ENCODE data around the gene LGR6.
"Not testable (repeated sequence)": the region's sequence is repeated elsewhere in the genome, so short reads cannot be mapped to it uniquely, and the experiment has no call there.

The LGR6 gene, protein sequence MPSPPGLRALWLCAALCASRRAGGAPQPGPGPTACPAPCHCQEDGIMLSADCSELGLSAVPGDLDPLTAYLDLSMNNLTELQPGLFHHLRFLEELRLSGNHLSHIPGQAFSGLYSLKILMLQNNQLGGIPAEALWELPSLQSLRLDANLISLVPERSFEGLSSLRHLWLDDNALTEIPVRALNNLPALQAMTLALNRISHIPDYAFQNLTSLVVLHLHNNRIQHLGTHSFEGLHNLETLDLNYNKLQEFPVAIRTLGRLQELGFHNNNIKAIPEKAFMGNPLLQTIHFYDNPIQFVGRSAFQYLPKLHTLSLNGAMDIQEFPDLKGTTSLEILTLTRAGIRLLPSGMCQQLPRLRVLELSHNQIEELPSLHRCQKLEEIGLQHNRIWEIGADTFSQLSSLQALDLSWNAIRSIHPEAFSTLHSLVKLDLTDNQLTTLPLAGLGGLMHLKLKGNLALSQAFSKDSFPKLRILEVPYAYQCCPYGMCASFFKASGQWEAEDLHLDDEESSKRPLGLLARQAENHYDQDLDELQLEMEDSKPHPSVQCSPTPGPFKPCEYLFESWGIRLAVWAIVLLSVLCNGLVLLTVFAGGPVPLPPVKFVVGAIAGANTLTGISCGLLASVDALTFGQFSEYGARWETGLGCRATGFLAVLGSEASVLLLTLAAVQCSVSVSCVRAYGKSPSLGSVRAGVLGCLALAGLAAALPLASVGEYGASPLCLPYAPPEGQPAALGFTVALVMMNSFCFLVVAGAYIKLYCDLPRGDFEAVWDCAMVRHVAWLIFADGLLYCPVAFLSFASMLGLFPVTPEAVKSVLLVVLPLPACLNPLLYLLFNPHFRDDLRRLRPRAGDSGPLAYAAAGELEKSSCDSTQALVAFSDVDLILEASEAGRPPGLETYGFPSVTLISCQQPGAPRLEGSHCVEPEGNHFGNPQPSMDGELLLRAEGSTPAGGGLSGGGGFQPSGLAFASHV

DNA sequence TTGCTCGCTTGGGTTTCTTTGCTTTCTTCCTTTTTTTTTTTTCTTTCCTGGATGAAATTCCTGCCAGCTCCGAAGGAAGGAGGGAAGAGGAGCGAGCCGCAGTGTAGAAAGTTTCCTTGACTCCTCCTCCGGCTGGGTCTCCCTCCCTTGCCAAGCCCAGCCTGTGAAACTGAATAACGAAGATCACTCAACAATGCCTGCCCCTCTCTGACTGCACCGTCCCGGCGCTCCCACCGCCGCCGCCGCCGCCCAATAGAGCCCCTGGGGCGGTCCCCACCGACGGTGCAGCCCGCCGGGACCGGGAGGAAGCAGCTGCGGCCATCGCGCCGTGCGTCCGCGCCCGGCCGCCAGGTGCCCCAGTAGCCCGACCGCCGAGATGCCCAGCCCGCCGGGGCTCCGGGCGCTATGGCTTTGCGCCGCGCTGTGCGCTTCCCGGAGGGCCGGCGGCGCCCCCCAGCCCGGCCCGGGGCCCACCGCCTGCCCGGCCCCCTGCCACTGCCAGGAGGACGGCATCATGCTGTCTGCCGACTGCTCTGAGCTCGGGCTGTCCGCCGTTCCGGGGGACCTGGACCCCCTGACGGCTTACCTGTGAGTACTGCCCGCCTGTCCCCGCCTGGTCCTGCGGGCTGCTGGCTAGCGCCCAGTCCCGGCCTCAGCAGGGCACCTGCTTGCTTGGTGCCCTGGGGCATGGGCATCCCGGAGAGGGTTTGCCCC lies at the start of gene LGR6:
LGR6 (plus strand) TSS at position 186 of the 714 bp plus-strand sequence; CDS start at position 377, 191 bp downstream.
- no peak for DNase-seq (ENCODE audit: low spot score)

GRCh38 chr1:202144402-202145067 lies 49.1 kb upstream of the LGR6 start, which contains the start of gene ARL8A:
Gene ARL8A, minus strand, starts transcription at chr1:202144737. Its CDS starts 165 bp downstream, at chr1:202144572.
- DNase-seq (ENCODE audit: low spot score) = peak; percentile 53

DNA sequence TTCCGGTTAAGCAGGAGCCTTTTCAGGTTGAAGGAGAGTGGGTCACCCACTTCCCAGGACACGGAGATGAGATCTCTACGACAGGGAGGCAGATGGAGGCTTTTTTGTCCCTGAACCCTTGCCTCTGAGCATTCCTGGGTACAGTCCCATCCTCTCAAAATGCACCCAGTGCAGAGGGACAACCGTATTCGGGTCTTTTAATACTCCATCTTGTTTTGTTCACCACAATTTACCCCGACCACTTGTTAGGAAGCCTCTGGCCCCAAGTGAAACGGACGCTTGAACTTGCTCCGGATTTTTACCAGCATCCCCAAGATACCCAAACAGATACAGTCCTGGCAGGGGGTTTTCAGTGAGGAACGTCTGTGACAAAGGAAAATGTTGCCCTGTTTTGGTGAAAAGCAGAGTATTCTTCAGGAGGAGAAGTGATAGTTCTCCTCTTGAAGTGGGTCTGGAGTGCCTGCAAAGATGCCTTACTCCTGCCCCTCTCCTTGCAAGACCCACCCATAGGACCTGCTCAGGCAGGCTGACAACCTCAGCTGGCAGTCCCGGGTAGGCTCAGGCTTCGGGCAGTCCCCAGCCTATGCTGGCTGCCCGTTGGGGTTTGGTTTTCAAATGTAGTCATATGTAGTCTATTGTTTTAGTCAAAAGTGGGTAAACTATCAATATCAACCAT lies 48.4 kb upstream of the LGR6 start:
- DNase-seq (ENCODE audit: low spot score) = no peak

- not testable (repeated sequence) for DNase-seq (ENCODE audit: low spot score)
Measured at GRCh38 chr1:202145744-202146140, 47.9 kb upstream of the LGR6 start.

- no peak for DNase-seq (ENCODE audit: low spot score)
Measured at GRCh38 chr1:202146279-202146678, 47.3 kb upstream of the LGR6 start.

DNA sequence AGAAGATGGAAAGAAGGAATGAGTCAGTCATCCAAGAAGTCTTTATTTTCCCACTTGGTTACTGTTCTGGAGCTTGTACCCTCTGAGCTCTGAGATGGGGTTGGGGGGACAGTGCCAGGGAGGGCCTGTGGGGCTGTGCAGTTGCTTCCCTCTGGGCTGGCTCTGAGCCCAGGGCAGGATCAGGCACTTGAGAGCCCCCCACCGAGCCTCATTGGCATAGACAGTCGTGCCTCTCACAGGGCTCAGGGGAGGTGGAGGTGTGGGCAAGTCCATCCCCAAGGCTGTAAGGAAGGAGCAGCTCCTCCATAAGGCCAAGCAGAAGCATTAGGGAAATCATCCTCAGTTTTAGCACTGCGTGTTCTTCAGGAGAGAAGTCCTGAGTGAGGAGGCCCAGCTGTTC lies 46.6 kb upstream of the LGR6 start:
- no peak for DNase-seq (ENCODE audit: low spot score)

- DNase-seq (ENCODE audit: low spot score) = no peak
Measured at GRCh38 chr1:202148391-202148790, 45.2 kb upstream of the LGR6 start.

GRCh38 chr1:202149566-202149965 lies 44.0 kb upstream of the LGR6 start:
- no peak for DNase-seq (ENCODE audit: low spot score)

DNA sequence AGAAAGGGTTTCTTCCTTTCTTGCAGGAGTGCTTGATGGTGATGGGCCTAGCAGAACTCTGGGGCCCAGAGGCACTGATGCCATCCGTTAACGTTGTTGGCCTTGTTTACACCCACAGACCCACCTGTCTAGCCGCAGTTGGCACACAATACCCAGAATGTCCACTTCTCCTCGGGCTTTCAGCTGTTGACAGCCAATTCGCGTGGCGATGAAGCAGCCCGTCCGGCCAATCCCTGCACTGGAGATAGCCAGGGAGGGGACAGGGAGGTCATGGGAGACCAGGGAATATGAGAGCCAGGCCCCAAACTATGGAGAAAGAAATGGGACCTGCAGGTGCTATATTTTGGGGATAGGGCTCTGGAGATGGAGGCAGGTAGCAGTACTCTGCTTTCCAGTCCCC lies 43.4 kb upstream of the LGR6 start:
- no peak for DNase-seq (ENCODE audit: low spot score)

DNA sequence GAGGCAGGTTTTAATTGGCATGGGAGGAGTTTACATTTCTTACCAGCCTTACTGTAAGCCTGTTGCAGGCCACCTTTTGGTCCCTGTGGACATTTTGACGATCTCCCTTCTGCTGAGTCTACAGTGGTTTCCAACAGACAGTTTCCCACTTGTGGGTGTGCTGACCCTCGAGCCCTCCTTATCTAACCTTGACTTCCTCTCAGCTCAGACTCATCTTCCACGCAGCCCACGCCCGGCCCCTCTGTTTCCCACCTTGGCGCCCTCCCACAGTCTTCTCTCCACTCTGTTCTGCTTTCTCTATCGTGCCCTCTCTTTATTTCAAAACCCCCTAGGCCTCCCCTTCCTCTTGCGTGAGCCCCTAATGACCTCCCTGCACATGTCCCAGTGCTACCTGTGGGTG lies 43.0 kb upstream of the LGR6 start:
- DNase-seq (ENCODE audit: low spot score) = no peak

- no peak for DNase-seq (ENCODE audit: low spot score)
Measured at GRCh38 chr1:202151045-202151444, 42.6 kb upstream of the LGR6 start.

GRCh38 chr1:202152399-202152798 lies 41.2 kb upstream of the LGR6 start:
- no peak for DNase-seq (ENCODE audit: low spot score)

GRCh38 chr1:202153284-202153683 lies 40.3 kb upstream of the LGR6 start:
- no peak for DNase-seq (ENCODE audit: low spot score)

DNA sequence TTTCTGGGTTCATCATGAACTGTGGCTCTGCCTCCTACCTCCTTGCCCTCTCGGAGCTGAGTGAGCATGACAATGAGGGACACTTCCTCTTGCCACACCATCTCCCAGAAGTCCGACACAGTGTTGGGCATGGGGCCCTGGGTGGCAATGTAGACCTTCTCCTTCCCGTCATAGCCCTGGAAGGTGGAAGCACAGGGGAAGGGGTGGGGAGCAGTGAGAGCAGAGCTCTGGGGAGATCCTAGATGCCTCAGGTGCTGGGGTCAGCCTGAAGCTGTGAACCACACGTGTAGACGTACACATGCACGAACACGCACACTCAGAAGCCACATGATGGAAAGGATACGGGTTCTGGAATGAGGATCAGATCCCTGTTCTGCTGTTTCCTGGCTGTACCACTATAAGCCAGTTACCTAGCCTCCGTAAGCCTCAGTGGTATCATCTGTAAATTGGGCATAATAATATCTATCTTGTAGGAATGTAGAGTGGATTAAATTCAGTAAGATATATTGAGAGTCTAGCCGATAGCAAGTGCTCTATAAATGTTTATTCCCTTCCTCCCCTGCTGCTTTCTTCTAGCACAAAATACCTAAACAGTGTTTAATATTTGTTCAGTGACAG lies 39.3 kb upstream of the LGR6 start:
- DNase-seq (ENCODE audit: low spot score) = no peak

- peak; percentile 26 for DNase-seq (ENCODE audit: low spot score)
Measured at GRCh38 chr1:202154766-202155477, 38.7 kb upstream of the LGR6 start.

GRCh38 chr1:202155478-202156021 lies 38.0 kb upstream of the LGR6 start:
- peak; percentile 50 for DNase-seq (ENCODE audit: low spot score)

DNA sequence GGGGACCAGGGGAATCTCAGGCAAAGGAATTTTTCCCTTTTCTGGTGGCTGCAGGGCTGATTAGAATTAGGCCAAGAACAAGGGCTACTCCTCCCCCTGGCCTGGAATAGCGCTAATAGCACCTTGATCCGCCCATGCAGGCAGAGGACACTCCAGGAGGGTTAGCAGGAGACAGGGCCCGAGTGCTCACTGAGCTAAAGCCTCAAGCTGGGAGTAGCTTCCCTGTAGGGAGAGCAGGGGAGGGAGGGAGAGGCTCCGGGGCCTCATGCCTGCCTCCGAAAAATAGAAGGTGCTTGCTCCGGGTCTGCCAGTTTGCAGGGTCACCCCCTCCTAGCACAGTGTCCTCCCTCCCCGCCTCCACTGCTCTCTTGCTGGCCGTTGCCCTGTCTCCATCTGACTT lies 37.0 kb upstream of the LGR6 start:
- no peak for DNase-seq (ENCODE audit: low spot score)

DNA sequence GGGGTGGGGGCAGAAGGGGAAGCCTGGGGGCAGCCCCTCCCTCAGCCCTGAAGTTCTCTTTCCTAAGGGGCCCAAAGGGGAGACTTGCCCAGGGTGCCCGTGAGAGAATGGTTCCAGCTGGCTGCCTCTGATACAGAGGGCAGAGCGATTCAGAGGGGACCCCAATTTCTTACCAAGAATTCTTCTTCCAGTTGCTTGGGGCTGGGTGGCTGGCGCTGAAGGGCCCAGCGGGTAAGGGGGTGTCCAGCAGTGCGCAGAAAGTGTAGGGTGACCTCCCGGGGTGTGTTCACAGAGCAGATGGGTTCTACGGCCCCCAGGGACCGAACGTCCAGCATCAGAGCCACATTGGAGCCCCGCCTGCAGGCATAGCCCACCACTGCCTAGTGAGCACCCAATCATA lies 35.7 kb upstream of the LGR6 start:
- no peak for DNase-seq (ENCODE audit: low spot score)

GRCh38 chr1:202158810-202159533 lies 34.6 kb upstream of the LGR6 start:
- no peak for DNase-seq (ENCODE audit: low spot score)
